Esophagus squamous epithelium (tissue), 4 donors: ENCODE results near the gene TTC28.

Experiments
- CTCF ChIP-seq, 6 experiments: fragments of 450-650 bp in 4 of 6; fragments of 200-600 bp in 2 of 6; sonication (generic) in 2 of 6; IDR thresholded peaks; one replicate each; pipeline ENCODE4 v1.5.1; 2016 to 2019; ENCODE audit warnings: antibody characterized with exemption in 6 of 6, mild to moderate bottlenecking in 4 of 6, moderate library complexity in 4 of 6
- POLR2A ChIP-seq, 4 donors: fragments of 450-650 bp; IDR thresholded peaks; one replicate each; pipeline ENCODE4 v1.6.1; 2017; ENCODE audit warnings: antibody characterized with exemption in 4 of 4, mild to moderate bottlenecking in 4 of 4, moderate library complexity in 3 of 4

DNA sequence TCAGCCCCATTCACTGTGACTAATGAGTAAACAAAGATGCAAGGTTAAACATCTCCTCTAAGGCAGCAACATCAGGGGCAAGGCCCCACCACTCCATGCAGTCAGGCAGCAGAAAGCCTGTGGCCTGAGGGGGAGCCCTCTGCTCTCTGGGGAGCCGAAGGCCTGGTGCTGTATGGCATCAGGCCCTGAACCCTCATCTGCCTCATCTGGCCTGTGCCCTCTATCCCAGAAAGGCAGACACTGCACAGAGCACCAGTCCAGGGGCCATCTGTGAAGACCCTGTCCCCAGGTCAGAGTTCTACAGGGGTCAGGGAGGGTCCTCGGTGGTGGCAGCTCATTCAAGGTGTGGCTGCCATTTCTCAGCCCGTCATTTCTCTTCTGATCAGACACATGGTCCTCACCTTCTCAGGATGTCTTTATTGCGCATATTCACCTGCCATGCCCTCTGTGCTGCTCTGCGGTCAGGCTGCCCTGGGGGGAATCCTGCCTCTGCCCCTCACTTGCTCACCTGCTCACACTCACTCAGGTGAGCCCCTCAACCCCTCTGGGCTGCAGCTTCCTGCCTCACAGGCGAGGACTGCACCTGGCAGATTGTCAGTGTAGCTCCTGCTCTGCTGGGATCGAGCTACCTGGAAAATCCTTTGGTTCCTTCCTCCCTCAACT lies 657.5 kb downstream of the TTC28 start:
- no peak for TF ChIP-seq CTCF (IDR thresholded peaks at IDR 0.05)
- TF ChIP-seq POLR2A (IDR thresholded peaks at IDR 0.05) = no peak
